Measurements from ENCODE around the gene OR13C9. TPM values are rescaled to one million over a fixed set of nuclear protein-coding genes. Genes with fewer than 3 reads are reported as not detected.
"Not testable (repeated sequence)": the region's sequence is repeated elsewhere in the genome, so short reads cannot be mapped to it uniquely, and the experiment has no call there.

Gene OR13C9
- total RNA-seq, 1 donor from 2014 or later = not detected

- Mint-ChIP-seq H3K36me3 (ENCODE audit: low read depth) (no peaks in the 10 kb centered on the region), H3K27me3 (no peaks in the 10 kb centered on the region), H3K4me1 (no peaks in the 10 kb centered on the region), H3K9me3 (no peaks in the 10 kb centered on the region), H3K27ac (no peak overlapping the region), H3K4me3 (no peak overlapping the region)
- CTCF ChIA-PET = no interaction called here
- DNase-seq (no peak), ATAC-seq (ENCODE audit: low read depth) (no peak)
- TF ChIP-seq CTCF (IDR thresholded peaks at IDR 0.05) = no peak
- intact Hi-C loops (cut with micrococcal nuclease) = no loop called here
- POLR2A ChIA-PET = no interaction called here
Observed at GRCh38 chr9:104617418-104617817, 586 bp downstream of the OR13C9 start.

GRCh38 chr9:104611213-104611612 is 6.8 kb downstream of the OR13C9 start:
- intact Hi-C loops (cut with micrococcal nuclease) = no loop called here
- no peaks in the 10 kb centered on the region for H3K4me1 Mint-ChIP-seq
- ChIA-PET CTCF (no interaction called here), POLR2A (no interaction called here)
- H3K4me3 Mint-ChIP-seq = no peak overlapping the region
- DNase-seq (no peak), ATAC-seq (ENCODE audit: low read depth) (no peak)
- H3K27me3 Mint-ChIP-seq = no peaks in the 10 kb centered on the region
- no peak overlapping the region for H3K27ac Mint-ChIP-seq
- H3K36me3 Mint-ChIP-seq (ENCODE audit: low read depth) = no peaks in the 10 kb centered on the region
- no peak for TF ChIP-seq CTCF (IDR thresholded peaks at IDR 0.05)
- H3K9me3 Mint-ChIP-seq = no peaks in the 10 kb centered on the region

GRCh38 chr9:104608336-104608735 is 9.7 kb downstream of the OR13C9 start:
- Mint-ChIP-seq H3K9me3 (no peaks in the 10 kb centered on the region), H3K36me3 (ENCODE audit: low read depth) (no peaks in the 10 kb centered on the region), H3K27ac (no peak overlapping the region), H3K4me3 (no peak overlapping the region), H3K27me3 (no peaks in the 10 kb centered on the region), H3K4me1 (no peaks in the 10 kb centered on the region)
- DNase-seq (no peak), ATAC-seq (ENCODE audit: low read depth) (no peak)
- intact Hi-C loops (cut with micrococcal nuclease) = no loop called here
- ChIA-PET CTCF (no interaction called here), POLR2A (no interaction called here)
- TF ChIP-seq CTCF (IDR thresholded peaks at IDR 0.05) = no peak

DNA sequence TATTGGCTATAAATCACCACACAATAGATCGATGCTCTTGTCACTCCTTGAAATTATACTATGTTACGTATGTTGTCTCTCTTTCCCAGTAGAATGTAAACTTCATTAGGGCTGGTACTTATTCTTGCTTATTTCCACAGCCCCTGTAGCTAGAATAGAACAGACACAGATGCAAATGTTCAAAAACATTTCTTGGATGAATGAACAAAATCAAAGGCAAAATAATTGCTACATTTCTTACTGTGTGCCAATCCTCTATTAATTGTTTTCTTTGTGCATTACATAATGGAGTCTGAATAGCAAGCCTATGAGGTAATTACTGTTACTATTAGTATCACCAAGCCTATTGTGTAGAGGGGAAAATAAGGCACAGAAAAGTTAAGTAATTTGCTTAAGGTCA is 11.9 kb downstream of the OR13C9 start:
- no peak for DNase-seq
- POLR2A ChIA-PET = no interaction called here
- Mint-ChIP-seq H3K27ac (no peak overlapping the region), H3K36me3 (ENCODE audit: low read depth) (no peaks in the 10 kb centered on the region), H3K27me3 (no peaks in the 10 kb centered on the region), H3K4me1 (no peaks in the 10 kb centered on the region), H3K9me3 (no peaks in the 10 kb centered on the region), H3K4me3 (no peak overlapping the region)
- CTCF ChIA-PET = no interaction called here
- TF ChIP-seq CTCF (IDR thresholded peaks at IDR 0.05) = no peak
- intact Hi-C loops (cut with micrococcal nuclease) = no loop called here
- no peak for ATAC-seq (ENCODE audit: low read depth)

DNA sequence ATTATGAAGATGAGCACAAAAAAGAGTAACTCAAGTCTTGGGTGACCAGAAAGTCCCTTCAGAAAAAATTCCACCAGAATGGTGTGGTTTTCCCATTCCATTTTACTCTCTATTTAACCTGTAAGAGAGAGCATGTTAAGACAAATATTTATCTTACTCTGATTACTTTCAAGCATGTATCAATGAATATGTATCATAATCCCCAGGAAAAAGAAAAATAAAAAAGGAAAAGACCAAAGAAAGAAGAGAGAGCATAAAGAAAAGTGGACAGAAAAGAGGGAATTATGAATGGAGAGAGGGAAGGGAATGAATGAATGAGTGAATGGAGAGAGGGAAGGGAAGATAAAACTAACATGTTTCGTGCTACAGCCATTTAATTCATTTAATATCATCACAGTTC is 12.5 kb downstream of the OR13C9 start, which contains the start of gene OR13C2:
OR13C2 (minus strand) TSS at position 101 of the 400 bp plus-strand sequence; CDS start at position 101, 0 bp downstream.
- ATAC-seq (ENCODE audit: low read depth); H3K4me3 Mint-ChIP-seq; H3K36me3 Mint-ChIP-seq (ENCODE audit: low read depth); H3K9me3 Mint-ChIP-seq; H3K27ac Mint-ChIP-seq; H3K4me1 Mint-ChIP-seq; POLR2A ChIA-PET; intact Hi-C loops (cut with micrococcal nuclease); DNase-seq; H3K27me3 Mint-ChIP-seq; CTCF ChIA-PET: not testable (repeated sequence)

DNA sequence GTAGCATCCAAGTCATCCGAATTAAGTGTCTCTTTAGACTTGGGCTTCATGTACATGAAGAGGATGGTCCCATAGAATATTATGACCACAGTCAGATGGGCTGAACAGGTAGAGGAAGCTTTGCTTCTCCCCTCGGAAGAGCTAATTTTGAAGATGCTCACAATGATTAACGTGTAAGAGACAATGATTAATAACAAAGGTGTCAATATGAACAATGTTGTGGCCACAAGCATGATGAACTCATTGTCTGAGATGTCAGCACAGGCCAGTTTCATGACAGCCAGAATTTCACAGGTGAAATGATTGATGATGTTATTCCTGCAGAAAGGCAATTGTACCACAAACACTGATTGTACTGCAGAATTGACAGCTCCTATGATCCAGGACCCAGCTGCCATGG is 13.2 kb downstream of the OR13C9 start:
- intact Hi-C loops (cut with micrococcal nuclease) = no loop called here
- H3K27ac Mint-ChIP-seq = no peak overlapping the region
- H3K27me3 Mint-ChIP-seq = no peaks in the 10 kb centered on the region
- ChIA-PET CTCF (no interaction called here), POLR2A (no interaction called here)
- no peak for DNase-seq
- no peak for ATAC-seq (ENCODE audit: low read depth)
- H3K36me3 Mint-ChIP-seq (ENCODE audit: low read depth) = no peaks in the 10 kb centered on the region
- no peaks in the 10 kb centered on the region for H3K9me3 Mint-ChIP-seq
- H3K4me3 Mint-ChIP-seq = no peak overlapping the region
- no peaks in the 10 kb centered on the region for H3K4me1 Mint-ChIP-seq
- TF ChIP-seq CTCF (IDR thresholded peaks at IDR 0.05) = no peak

GRCh38 chr9:104599313-104599712 is 18.7 kb downstream of the OR13C9 start, which contains the start of gene OR13C5:
TSS of gene OR13C5 (minus strand) at chr9:104599413. CDS start at chr9:104599413, 0 bp downstream.
- H3K27me3 Mint-ChIP-seq; H3K4me1 Mint-ChIP-seq; ATAC-seq (ENCODE audit: low read depth); H3K9me3 Mint-ChIP-seq; H3K36me3 Mint-ChIP-seq (ENCODE audit: low read depth); CTCF ChIA-PET; DNase-seq; H3K27ac Mint-ChIP-seq; POLR2A ChIA-PET; intact Hi-C loops (cut with micrococcal nuclease); H3K4me3 Mint-ChIP-seq: not testable (repeated sequence)

DNA sequence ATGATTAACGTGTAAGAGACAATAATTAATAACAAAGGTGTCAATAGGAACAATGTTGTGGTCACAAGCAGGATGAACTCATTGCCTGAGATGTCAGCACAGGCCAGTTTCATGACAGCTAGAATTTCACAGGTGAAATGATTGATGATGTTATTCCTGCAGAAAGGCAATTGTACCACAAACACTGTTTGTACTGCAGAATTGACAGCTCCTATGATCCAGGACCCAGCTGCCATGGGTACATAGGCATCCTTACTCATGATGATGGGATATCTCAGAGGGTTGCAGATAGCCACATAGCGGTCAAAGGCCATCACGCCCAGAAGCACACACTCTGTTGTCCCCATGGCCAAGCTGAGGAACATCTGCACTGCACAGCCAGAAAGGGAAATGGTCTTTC is 19.3 kb downstream of the OR13C9 start:
- H3K9me3 Mint-ChIP-seq; H3K27me3 Mint-ChIP-seq; H3K4me3 Mint-ChIP-seq; intact Hi-C loops (cut with micrococcal nuclease); POLR2A ChIA-PET; H3K4me1 Mint-ChIP-seq; H3K27ac Mint-ChIP-seq; ATAC-seq (ENCODE audit: low read depth); DNase-seq; H3K36me3 Mint-ChIP-seq (ENCODE audit: low read depth); CTCF ChIA-PET: not testable (repeated sequence)
